Esophagus muscularis mucosa (tissue), 3 donors: Measurements from ENCODE around the gene SYT15.

Source experiments
- POLR2A ChIP-seq: fragments of 450-650 bp; IDR thresholded peaks from one replicate; pipeline ENCODE4 v1.6.1; 2017; ENCODE audit warnings: antibody characterized with exemption, moderate library complexity, mild to moderate bottlenecking, low read depth
- TF ChIP-seq, protein P1 (sequence below), 3 experiments: fragments of 200-600 bp in 2 of 3; fragments of 450-650 bp in 1 of 3; sonication (generic) in 2 of 3; IDR thresholded peaks; one replicate each; pipeline ENCODE4 v1.5.1; 2017 to 2019; ENCODE audit warnings: antibody characterized with exemption in 3 of 3, mild to moderate bottlenecking in 2 of 3, moderate library complexity in 1 of 3

DNA sequence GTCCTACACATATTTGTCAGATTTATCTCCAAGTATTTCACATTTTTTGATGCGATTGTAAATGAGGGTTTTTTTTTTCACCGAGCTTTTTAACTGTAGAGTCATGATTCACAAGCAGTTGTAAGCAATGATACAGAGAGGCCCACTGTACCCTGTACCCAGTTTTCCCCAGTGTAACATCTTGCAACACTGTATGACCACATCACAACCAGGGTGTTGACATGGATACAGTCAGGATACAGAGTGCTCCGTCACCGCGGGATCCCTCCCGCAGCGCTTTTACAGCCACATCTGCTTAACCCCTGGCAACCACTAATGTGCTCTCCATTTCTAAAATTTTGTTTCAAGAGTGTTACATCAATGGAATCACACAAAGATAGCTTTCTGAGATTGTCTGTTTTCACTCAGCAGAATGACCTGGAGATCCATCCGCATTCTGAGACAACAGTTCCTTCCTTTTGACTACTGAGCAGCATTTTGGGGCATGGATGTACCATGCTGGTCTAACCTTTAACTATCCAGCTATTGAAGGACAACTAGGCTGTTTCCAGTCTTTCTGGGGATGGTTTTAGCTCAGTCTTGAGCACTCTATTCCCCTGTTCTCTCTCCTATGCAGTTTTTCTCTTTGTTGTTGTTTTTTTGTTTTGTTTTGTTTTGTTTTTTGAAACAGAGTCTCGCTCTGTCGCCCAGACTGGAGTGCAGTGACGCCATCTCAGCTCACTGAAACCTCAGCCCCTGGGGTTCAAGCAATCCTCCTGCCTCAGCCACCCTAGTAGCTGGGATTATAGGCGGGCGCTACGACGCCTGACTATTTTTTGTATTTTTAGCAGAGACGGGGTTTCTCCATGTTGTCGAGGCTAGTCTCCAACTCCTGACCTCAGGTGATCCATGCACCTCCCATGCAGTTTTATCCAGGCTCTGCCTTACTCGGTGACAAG is 48.4 kb upstream of the SYT15 start:
- TF ChIP-seq, protein P1, sequence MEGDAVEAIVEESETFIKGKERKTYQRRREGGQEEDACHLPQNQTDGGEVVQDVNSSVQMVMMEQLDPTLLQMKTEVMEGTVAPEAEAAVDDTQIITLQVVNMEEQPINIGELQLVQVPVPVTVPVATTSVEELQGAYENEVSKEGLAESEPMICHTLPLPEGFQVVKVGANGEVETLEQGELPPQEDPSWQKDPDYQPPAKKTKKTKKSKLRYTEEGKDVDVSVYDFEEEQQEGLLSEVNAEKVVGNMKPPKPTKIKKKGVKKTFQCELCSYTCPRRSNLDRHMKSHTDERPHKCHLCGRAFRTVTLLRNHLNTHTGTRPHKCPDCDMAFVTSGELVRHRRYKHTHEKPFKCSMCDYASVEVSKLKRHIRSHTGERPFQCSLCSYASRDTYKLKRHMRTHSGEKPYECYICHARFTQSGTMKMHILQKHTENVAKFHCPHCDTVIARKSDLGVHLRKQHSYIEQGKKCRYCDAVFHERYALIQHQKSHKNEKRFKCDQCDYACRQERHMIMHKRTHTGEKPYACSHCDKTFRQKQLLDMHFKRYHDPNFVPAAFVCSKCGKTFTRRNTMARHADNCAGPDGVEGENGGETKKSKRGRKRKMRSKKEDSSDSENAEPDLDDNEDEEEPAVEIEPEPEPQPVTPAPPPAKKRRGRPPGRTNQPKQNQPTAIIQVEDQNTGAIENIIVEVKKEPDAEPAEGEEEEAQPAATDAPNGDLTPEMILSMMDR (IDR thresholded peaks at IDR 0.05): no peak
- TF ChIP-seq POLR2A: no peak
